Measurements from ENCODE around the gene BSG. TPM values are rescaled to one million over a fixed set of nuclear protein-coding genes. Genes with fewer than 3 reads are reported as not detected.
A peak's percentile ranks its signal among the peaks of the same experiment; 100 is the strongest.
"Not testable (repeated sequence)": the region's sequence is repeated elsewhere in the genome, so short reads cannot be mapped to it uniquely, and the experiment has no call there.

Gene BSG
- total RNA-seq, 4 donors from 2014 or later: 305 to 380 (median 364) TPM

GRCh38 chr19:628168-628567, 55.8 kb downstream of the BSG start:
- Histone ChIP-seq H3K4me3 (no peak overlapping the region), H3K36me3 (peaks cover 0 to 52% of the 10 kb centered on the region in 2 donors), H3K9me3 (no peaks in the 10 kb centered on the region), H3K27ac (no peak overlapping the region), H3K4me1 (peaks cover 4 to 16% of the 10 kb centered on the region in 2 donors), H3K27me3 (no peaks in the 10 kb centered on the region)
- no peak for ATAC-seq
- no peak for DNase-seq
- in situ Hi-C loops (cut with MboI; ENCODE audit: low sequenced_read_pairs in 4 of 4): no loop called here
- TF ChIP-seq CTCF (IDR thresholded peaks at IDR 0.05 in 4 of 5, conservative IDR thresholded peaks at IDR 0.05 in 1 of 5) (peak in 1 of 5 experiments; percentile 13), POLR2A (IDR thresholded peaks at IDR 0.05) (no peak)
- intact Hi-C loops (cut with DNase I; ENCODE audit: low total_unique reads): no loop called here

DNA sequence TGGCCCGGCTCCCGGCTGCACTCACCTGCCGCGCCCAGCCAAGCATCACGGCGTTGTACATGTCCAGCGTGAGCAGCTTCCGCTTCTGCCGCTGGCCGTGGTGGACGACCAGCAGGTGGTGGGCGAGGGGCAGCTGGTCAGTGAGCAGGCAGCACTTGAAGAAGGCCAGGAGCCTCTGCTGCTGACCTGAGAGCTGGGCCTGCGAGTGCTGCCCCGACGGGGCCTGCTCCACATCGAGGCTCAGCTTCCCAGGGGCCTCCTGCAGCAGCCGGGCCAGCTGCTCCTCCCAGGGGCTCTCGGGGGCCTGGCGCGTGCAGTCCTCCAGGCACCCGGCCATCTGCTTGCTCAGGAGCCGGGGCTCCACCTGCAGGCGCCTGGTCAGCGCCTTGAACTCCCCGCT, 57.1 kb downstream of the BSG start:
- H3K4me3 ChIP-seq; H3K9me3 ChIP-seq; intact Hi-C loops (cut with DNase I; ENCODE audit: low total_unique reads); H3K27ac ChIP-seq; DNase-seq; in situ Hi-C loops (cut with MboI; ENCODE audit: low sequenced_read_pairs in 4 of 4); ATAC-seq; H3K27me3 ChIP-seq: not testable (repeated sequence)
- H3K36me3 ChIP-seq: peaks cover 0 to 40% of the 10 kb centered on the region in 2 donors
- H3K4me1 ChIP-seq: peaks cover 10 to 24% of the 10 kb centered on the region in 2 donors

DNA sequence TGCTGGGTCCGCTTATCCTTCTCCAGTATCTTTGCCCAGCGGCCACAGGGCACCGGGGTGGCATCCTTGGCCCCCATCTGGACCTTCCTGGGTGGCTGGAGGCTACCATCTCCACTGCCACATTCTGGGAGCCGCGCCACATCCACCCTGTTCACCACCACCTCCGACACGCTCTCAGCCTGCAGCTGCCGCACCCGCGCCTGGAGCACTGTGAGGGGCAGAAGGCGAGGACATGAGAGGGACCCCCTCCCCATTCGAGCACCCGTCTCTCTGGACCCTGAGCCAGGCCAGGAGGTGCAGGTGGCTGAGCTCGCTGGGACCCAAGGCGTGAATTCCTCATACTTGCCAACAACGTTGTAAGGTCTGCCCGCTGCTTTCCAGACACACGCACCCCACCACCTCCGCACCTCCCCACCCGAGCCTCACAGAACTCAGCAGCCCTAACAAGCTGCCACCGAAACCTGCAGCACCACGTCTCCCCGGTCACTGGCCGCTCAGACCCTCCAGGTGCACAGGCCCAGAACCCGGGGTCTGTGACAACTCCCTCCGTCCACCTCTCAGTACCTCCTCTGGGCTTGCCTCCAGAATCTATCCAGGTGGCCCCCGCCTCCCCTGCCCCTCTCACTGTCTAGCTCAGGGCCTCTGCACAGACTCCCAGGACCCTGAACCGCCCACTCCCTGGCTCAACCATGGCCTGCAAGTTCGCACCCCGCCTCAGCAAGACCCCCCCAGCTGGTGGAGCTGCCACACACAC, 57.7 kb downstream of the BSG start:
- TF ChIP-seq CTCF (IDR thresholded peaks at IDR 0.05 in 4 of 5, conservative IDR thresholded peaks at IDR 0.05 in 1 of 5) (no peak), POLR2A (IDR thresholded peaks at IDR 0.05) (no peak)
- H3K4me3 ChIP-seq: no peak overlapping the region
- in situ Hi-C loops (cut with MboI; ENCODE audit: low sequenced_read_pairs in 4 of 4): no loop called here
- H3K36me3 ChIP-seq: peaks cover 0 to 36% of the 10 kb centered on the region in 2 donors
- ATAC-seq (no peak), DNase-seq (no peak)
- no peak overlapping the region for H3K27ac ChIP-seq
- no peaks in the 10 kb centered on the region for H3K9me3 ChIP-seq
- no peaks in the 10 kb centered on the region for H3K27me3 ChIP-seq
- peaks cover 10 to 25% of the 10 kb centered on the region in 2 donors for H3K4me1 ChIP-seq
- intact Hi-C loops (cut with DNase I; ENCODE audit: low total_unique reads): loop anchor here (5.0 kb wide), 2 partner anchors 123 to 167 kb away; partner anchors contain the start of genes PTBP1 and TPGS1

GRCh38 chr19:632579-633067, 60.2 kb downstream of the BSG start:
- DNase-seq: no peak
- Histone ChIP-seq H3K4me1 (peaks cover 10 to 25% of the 10 kb centered on the region in 2 donors), H3K36me3 (peaks cover 0 to 26% of the 10 kb centered on the region in 2 donors), H3K9me3 (no peaks in the 10 kb centered on the region), H3K27me3 (no peaks in the 10 kb centered on the region), H3K27ac (peak overlapping the region; percentile 81 to 91 (median 86)), H3K4me3 (peak overlapping the region; percentile 75 to 99 (median 88))
- TF ChIP-seq CTCF (IDR thresholded peaks at IDR 0.05 in 4 of 5, conservative IDR thresholded peaks at IDR 0.05 in 1 of 5) (no peak), POLR2A (IDR thresholded peaks at IDR 0.05) (no peak)
- in situ Hi-C loops (cut with MboI; ENCODE audit: low sequenced_read_pairs in 4 of 4) (no loop called here), intact Hi-C loops (cut with DNase I; ENCODE audit: low total_unique reads) (loop anchor here (1.0 to 5.0 kb wide), 4 partner anchors 31 to 165 kb away; partner anchors contain the start of genes BSG, PTBP1, RNF126 and TPGS1)
- ATAC-seq: peak in 1 of 2 donors; percentile 3

Other genes starting within 250 kb of the BSG start
- gene MIER2, start 227.8 kb upstream of the BSG start, total RNA-seq: 10 to 100 TPM; 10.6 to 21.0 (median 16.5) TPM
- gene C2CD4C, start 163.4 kb upstream of the BSG start, total RNA-seq: under 1 TPM; 0.15 to 0.78 (median 0.38) TPM
- 1 to 10 TPM; 2.1 to 6.2 (median 4.5) TPM for gene SHC2, start 111.6 kb upstream of the BSG start, total RNA-seq
- under 1 TPM in 1 of 4 donors, not detected in 3; 0.18 TPM for gene MADCAM1, start 76.1 kb upstream of the BSG start, total RNA-seq
- gene TPGS1, start 65.1 kb upstream of the BSG start, total RNA-seq: 10 to 100 TPM; 29.5 to 64.7 (median 35.6) TPM
- 100 to 1,000 TPM in 3 of 4 donors, 10 to 100 TPM in 1; 99.0 to 174 (median 138) TPM for gene CDC34, start 40.8 kb upstream of the BSG start, total RNA-seq
- gene GZMM, start 28.5 kb upstream of the BSG start, total RNA-seq: under 1 TPM in 1 of 4 donors, not detected in 3; 0.49 TPM
- gene HCN2, start 17.3 kb downstream of the BSG start, total RNA-seq: under 1 TPM in 1 of 4 donors, not detected in 3; 0.10 TPM
- gene POLRMT, start 60.9 kb downstream of the BSG start, total RNA-seq: 10 to 100 TPM; 43.9 to 83.4 (median 73.8) TPM
- gene FGF22, start 67.3 kb downstream of the BSG start, total RNA-seq: not detected
- 100 to 1,000 TPM in 3 of 4 donors, 10 to 100 TPM in 1; 72.3 to 148 (median 129) TPM for gene RNF126, start 90.6 kb downstream of the BSG start, total RNA-seq
- gene FSTL3, start 103.8 kb downstream of the BSG start, total RNA-seq: 10 to 100 TPM in 3 of 4 donors, 1 to 10 TPM in 1; 7.5 to 20.1 (median 15.9) TPM
- gene PRSS57, start 122.9 kb downstream of the BSG start, total RNA-seq: not detected
- gene PALM, start 136.3 kb downstream of the BSG start, total RNA-seq: 10 to 100 TPM in 1 of 4 donors, 1 to 10 TPM in 3; 4.4 to 10.2 (median 7.2) TPM
- gene MISP, start 178.5 kb downstream of the BSG start, total RNA-seq: 1 to 10 TPM in 1 of 4 donors, not detected in 3; 1.2 TPM
- 10 to 100 TPM; 29.8 to 51.7 (median 36.7) TPM for gene PTBP1, start 224.9 kb downstream of the BSG start, total RNA-seq
- gene PLPPR3, start 249.4 kb downstream of the BSG start, total RNA-seq: not detected